H9 (cell line): Measurements from ENCODE around the gene CPXM2. TPM values are rescaled to one million over a fixed set of nuclear protein-coding genes. Genes with fewer than 3 reads are reported as not detected.

Source experiments
- DNase-seq: peaks from one replicate; pipeline ENCODE4 v3.0.0-alpha.2; 2017
- H2AFZ ChIP-seq: one replicate; pipeline ENCODE4 v1.6.1; 2013; ENCODE audit warnings: mild to moderate bottlenecking, low read length, control low read depth, moderate library complexity
- H2AK5ac ChIP-seq: 2 replicates; pipeline ENCODE4 v1.6.1; 2013; ENCODE audit warnings: low read length, control low read depth, mixed read lengths; ENCODE audit not compliant: insufficient read length
- H2BK120ac ChIP-seq: one replicate; pipeline ENCODE4 v1.6.1; 2013; ENCODE audit warnings: low read depth, mild to moderate bottlenecking, low read length, control low read depth, inconsistent platforms; ENCODE audit not compliant: poor library complexity, severe bottlenecking
- H2BK12ac ChIP-seq: 2 replicates; pipeline ENCODE4 v1.6.1; 2013; ENCODE audit warnings: low read length, control low read depth, mixed read lengths, low read depth; ENCODE audit not compliant: insufficient read length
- H2BK15ac ChIP-seq: 2 replicates; pipeline ENCODE4 v1.6.1; 2013; ENCODE audit warnings: low read depth, low read length, control low read depth
- H2BK20ac ChIP-seq: one replicate; pipeline ENCODE4 v1.6.1; 2013; ENCODE audit warnings: low read depth, mild to moderate bottlenecking, low read length, control low read depth, inconsistent platforms; ENCODE audit not compliant: poor library complexity, severe bottlenecking
- H2BK5ac ChIP-seq: 2 replicates; pipeline ENCODE4 v1.6.1; 2013; ENCODE audit warnings: low read length, control low read depth, mixed read lengths; ENCODE audit not compliant: insufficient read length
- H3K14ac ChIP-seq: 2 replicates; pipeline ENCODE4 v1.6.1; 2013; ENCODE audit warnings: low read length, control low read depth; ENCODE audit not compliant: insufficient read depth
- H3K18ac ChIP-seq: 2 replicates; pipeline ENCODE4 v1.6.1; 2013; ENCODE audit warnings: low read depth, mild to moderate bottlenecking, mixed read lengths, low read length, control low read depth; ENCODE audit not compliant: insufficient read length
- H3K23ac ChIP-seq: 2 replicates; pipeline ENCODE4 v1.6.1; 2013; ENCODE audit warnings: low read length, control low read depth, mixed read lengths, low read depth; ENCODE audit not compliant: insufficient read length
- H3K23me2 ChIP-seq: 2 replicates; pipeline ENCODE4 v1.6.1; 2013; ENCODE audit warnings: low read depth, mild to moderate bottlenecking, mixed read lengths, low read length, control low read depth; ENCODE audit not compliant: insufficient read length, poor library complexity, severe bottlenecking
- H3K27ac ChIP-seq: 2 replicates; pipeline ENCODE4 v1.5.1; 2013; ENCODE audit warnings: low read length, control low read depth, mixed read lengths, low read depth; ENCODE audit not compliant: insufficient read length
- H3K27me3 ChIP-seq: 2 replicates; pipeline ENCODE4 v1.6.1; 2013; ENCODE audit warnings: low read length, control low read depth, inconsistent platforms; ENCODE audit not compliant: insufficient read depth
- H3K4ac ChIP-seq: 2 replicates; pipeline ENCODE4 v1.6.1; 2013; ENCODE audit warnings: low read depth, mild to moderate bottlenecking, control low read depth, inconsistent platforms, low read length, moderate library complexity
- H3K4me1 ChIP-seq: 2 replicates; pipeline ENCODE4 v1.6.1; 2013; ENCODE audit warnings: low read length, control low read depth, inconsistent platforms; ENCODE audit not compliant: insufficient read depth
- H3K4me2 ChIP-seq: 2 replicates; pipeline ENCODE4 v1.6.1; 2013; ENCODE audit warnings: low read length, control low read depth, mixed read lengths; ENCODE audit not compliant: insufficient read length, insufficient read depth
- H3K56ac ChIP-seq: 2 replicates; pipeline ENCODE4 v1.6.1; 2013; ENCODE audit warnings: low read depth, mild to moderate bottlenecking, mixed read lengths, low read length, control low read depth; ENCODE audit not compliant: insufficient read length
- H3K79me1 ChIP-seq: 2 replicates; pipeline ENCODE4 v1.6.1; 2013; ENCODE audit warnings: low read depth, mild to moderate bottlenecking, moderate library complexity, low read length, control low read depth, inconsistent platforms; ENCODE audit not compliant: insufficient read depth, poor library complexity, severe bottlenecking
- H3K79me2 ChIP-seq: 2 replicates; pipeline ENCODE4 v1.6.1; 2013; ENCODE audit warnings: low read length, control low read depth, inconsistent platforms; ENCODE audit not compliant: insufficient read depth
- H3K9ac ChIP-seq: 2 replicates; pipeline ENCODE4 v1.6.1; 2013; ENCODE audit warnings: low read length, control low read depth, mixed read lengths; ENCODE audit not compliant: insufficient read length; ENCODE audit errors: extremely low read depth
- H3K9me3 ChIP-seq: one replicate; pipeline ENCODE4 v1.6.1; 2013; ENCODE audit warnings: low read depth, low read length, inconsistent platforms; ENCODE audit not compliant: control insufficient read depth
- H3T11ph ChIP-seq: one replicate; pipeline ENCODE4 v1.6.1; 2013; ENCODE audit warnings: mild to moderate bottlenecking, low read length, control low read depth, inconsistent platforms
- H4K20me1 ChIP-seq: one replicate; pipeline ENCODE4 v1.6.1; 2013; ENCODE audit not compliant: control insufficient read depth, insufficient read length, insufficient read depth
- H4K5ac ChIP-seq: 2 replicates; pipeline ENCODE4 v1.6.1; 2013; ENCODE audit warnings: low read depth, mild to moderate bottlenecking, mixed read lengths, low read length, control low read depth; ENCODE audit not compliant: insufficient read length
- H4K8ac ChIP-seq: replicated peaks from 2 replicates; pipeline ENCODE4 v1.6.1; 2013; ENCODE audit warnings: low read length, control low read depth, mixed read lengths, low read depth; ENCODE audit not compliant: insufficient read length
- H4K91ac ChIP-seq: 2 replicates; pipeline ENCODE4 v1.6.1; 2013; ENCODE audit warnings: low read depth, mild to moderate bottlenecking, moderate library complexity, mixed read lengths, low read length, control low read depth; ENCODE audit not compliant: insufficient read length
- H3K27ac Mint-ChIP-seq, 3 experiments: 2 replicates in 2 of 3; 3 replicates in 1 of 3; pipeline ENCODE4 v1.8.0; 2020 to 2021; ENCODE audit warnings: mixed read lengths in 3 of 3, mild to moderate bottlenecking in 1 of 3, moderate library complexity in 1 of 3
- H3K27me3 Mint-ChIP-seq: 2 replicates; pipeline ENCODE4 v1.8.0; 2021; ENCODE audit warnings: low read depth, mild to moderate bottlenecking, moderate library complexity, mixed read lengths
- H3K36me3 Mint-ChIP-seq, 3 experiments: 2 replicates in 2 of 3; 3 replicates in 1 of 3; pipeline ENCODE4 v1.8.0; 2020 to 2021; ENCODE audit warnings: low read depth in 3 of 3, mixed read lengths in 3 of 3; ENCODE audit not compliant: insufficient read depth in 1 of 3
- H3K4me1 Mint-ChIP-seq, 2 experiments: 2 replicates each; pipeline ENCODE4 v1.8.0; 2020; ENCODE audit warnings: mixed read lengths in 2 of 2
- H3K4me3 Mint-ChIP-seq, 2 experiments: 2 replicates in 1 of 2; 3 replicates in 1 of 2; pipeline ENCODE4 v1.8.0; 2020 to 2021; ENCODE audit warnings: mild to moderate bottlenecking in 2 of 2, mixed read lengths in 2 of 2, moderate library complexity in 1 of 2
- H3K9me3 Mint-ChIP-seq, 2 experiments: 2 replicates in 1 of 2; 3 replicates in 1 of 2; pipeline ENCODE4 v1.8.0; 2020; ENCODE audit warnings: mild to moderate bottlenecking in 2 of 2, mixed read lengths in 2 of 2, moderate library complexity in 1 of 2
- WGBS: extraction: QIAGEN DNeasy Blood & Tissue Kit; methylation state at CpG from one replicate; pipeline ENCODE4 v1.1.7; 2013; ENCODE audit warnings: missing lambda C conversion rate, low lambda C conversion rate, mixed read lengths; ENCODE audit not compliant: insufficient read length; ENCODE audit errors: extremely low coverage; 5-methylcytosine and 5-hydroxymethylcytosine counted together
- total RNA-seq: library from RNA; stranded (reverse); gene quantifications from 2 replicates; pipeline ENCODE4 v1.2.1, GENCODE V29; 2021
- TF ChIP-seq, protein P1 (sequence below): fragments of 200-600 bp; sonication (generic); conservative IDR thresholded peaks from 3 replicates; pipeline ENCODE4 v1.8.0; 2021; ENCODE audit warnings: antibody characterized with exemption, mild to moderate bottlenecking

Gene CPXM2
- total RNA-seq, 1 experiment from 2014 or later, result 1.7 TPM

DNA sequence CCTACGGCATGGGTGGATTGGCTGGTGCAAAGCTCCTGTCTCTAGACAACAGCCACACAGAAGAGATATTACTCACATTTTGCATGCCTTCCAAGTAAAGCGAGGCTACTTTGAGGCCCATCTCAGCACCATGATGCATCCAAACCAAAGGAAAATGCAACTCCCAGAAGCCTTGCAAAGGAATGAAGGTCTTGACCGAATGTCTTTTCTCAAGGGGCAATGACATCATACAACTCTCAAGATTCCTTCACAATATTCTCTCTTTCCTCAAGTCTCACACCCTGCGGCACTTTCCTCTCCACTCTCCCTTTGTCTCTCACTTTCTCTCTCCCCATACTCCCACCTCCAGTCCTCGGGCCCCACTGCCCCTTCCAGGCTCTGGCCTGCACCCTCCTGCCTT, 44.8 kb upstream of the CPXM2 start:
- no peak overlapping the region for H2AK5ac ChIP-seq
- Mint-ChIP-seq H3K27ac (no peak overlapping the region), H3K4me3 (no peak overlapping the region), H3K9me3 (peaks cover 17 to 25% of the 10 kb centered on the region in 2 experiments; a peak in 4 of 5 replicates), H3K4me1 (peaks cover 5 to 7% of the 10 kb centered on the region in 2 experiments), H3K36me3 (peaks cover 3 to 10% (median 4%) of the 10 kb centered on the region in 3 experiments; a peak in 6 of 7 replicates), H3K27me3 (no peaks in the 10 kb centered on the region; the same call in none of the 2 replicates)
- no peak overlapping the region for H3K23ac ChIP-seq
- no peaks in the 10 kb centered on the region for H3K23me2 ChIP-seq
- H3K4me1 ChIP-seq, result no peaks in the 10 kb centered on the region
- H3K14ac ChIP-seq, result no peak overlapping the region
- no peak overlapping the region for H2BK120ac ChIP-seq
- peaks cover under 1% of the 10 kb centered on the region for H3K9me3 ChIP-seq
- WGBS, result no CpG with 5 or more reads among the region's 5 CpGs
- no peak overlapping the region for H2BK15ac ChIP-seq
- no peak overlapping the region for H2BK12ac ChIP-seq
- H4K5ac ChIP-seq, result no peak overlapping the region
- H3K79me2 ChIP-seq, result no peaks in the 10 kb centered on the region
- H3K27me3 ChIP-seq, result no peaks in the 10 kb centered on the region
- H3K18ac ChIP-seq, result no peak overlapping the region
- H3T11ph ChIP-seq, result no peak overlapping the region
- H4K91ac ChIP-seq, result no peak overlapping the region
- DNase-seq, result no peak
- H4K8ac ChIP-seq, result no peak overlapping the region
- H2BK20ac ChIP-seq, result no peak overlapping the region
- H3K9ac ChIP-seq, result no peak overlapping the region
- no peak overlapping the region for H2BK5ac ChIP-seq
- no peaks in the 10 kb centered on the region for H4K20me1 ChIP-seq
- no peak overlapping the region for H3K56ac ChIP-seq
- H3K79me1 ChIP-seq, result no peaks in the 10 kb centered on the region
- H3K4me2 ChIP-seq, result no peak overlapping the region
- TF ChIP-seq, protein P1, sequence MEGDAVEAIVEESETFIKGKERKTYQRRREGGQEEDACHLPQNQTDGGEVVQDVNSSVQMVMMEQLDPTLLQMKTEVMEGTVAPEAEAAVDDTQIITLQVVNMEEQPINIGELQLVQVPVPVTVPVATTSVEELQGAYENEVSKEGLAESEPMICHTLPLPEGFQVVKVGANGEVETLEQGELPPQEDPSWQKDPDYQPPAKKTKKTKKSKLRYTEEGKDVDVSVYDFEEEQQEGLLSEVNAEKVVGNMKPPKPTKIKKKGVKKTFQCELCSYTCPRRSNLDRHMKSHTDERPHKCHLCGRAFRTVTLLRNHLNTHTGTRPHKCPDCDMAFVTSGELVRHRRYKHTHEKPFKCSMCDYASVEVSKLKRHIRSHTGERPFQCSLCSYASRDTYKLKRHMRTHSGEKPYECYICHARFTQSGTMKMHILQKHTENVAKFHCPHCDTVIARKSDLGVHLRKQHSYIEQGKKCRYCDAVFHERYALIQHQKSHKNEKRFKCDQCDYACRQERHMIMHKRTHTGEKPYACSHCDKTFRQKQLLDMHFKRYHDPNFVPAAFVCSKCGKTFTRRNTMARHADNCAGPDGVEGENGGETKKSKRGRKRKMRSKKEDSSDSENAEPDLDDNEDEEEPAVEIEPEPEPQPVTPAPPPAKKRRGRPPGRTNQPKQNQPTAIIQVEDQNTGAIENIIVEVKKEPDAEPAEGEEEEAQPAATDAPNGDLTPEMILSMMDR, result no peak
- H3K4ac ChIP-seq, result no peak overlapping the region
- no peak overlapping the region for H3K27ac ChIP-seq
- no peak overlapping the region for H2AFZ ChIP-seq
